Superior temporal gyrus (tissue), 1 donor: ENCODE data around the gene ZBTB5.
A peak's percentile ranks its signal among the peaks of the same experiment; 100 is the strongest.
"Not testable (repeated sequence)": the region's sequence is repeated elsewhere in the genome, so short reads cannot be mapped to it uniquely, and the experiment has no call there.

Experiments used
- DNase-seq: peaks from one replicate; pipeline ENCODE4 v3.0.0-alpha.2; 2016; ENCODE audit errors: extremely low spot score

ZBTB5 gene

GRCh38 chr9:37449862-37450632 lies 15.2 kb downstream of the ZBTB5 start:
- DNase-seq: peak; percentile 87

GRCh38 chr9:37447111-37447510 lies 18.1 kb downstream of the ZBTB5 start:
- no peak for DNase-seq

DNA sequence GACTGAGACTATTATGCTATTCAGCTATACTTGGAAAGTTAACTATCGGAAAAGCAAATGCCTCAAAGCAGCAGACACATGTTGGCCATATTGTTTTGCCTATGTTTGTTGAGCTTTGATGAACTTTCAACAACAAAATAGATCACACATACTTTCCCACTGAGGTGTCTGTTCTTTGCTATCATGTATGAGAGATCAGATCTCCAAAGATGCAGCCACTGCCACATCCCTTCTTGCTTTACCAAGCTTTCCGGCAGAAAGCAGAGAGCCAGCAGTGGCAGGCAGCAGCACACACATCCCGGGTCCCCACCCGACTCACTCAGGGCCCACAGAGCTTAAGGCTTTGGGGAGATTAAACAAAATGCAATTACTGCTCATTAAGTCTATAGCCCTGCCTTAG lies 18.8 kb downstream of the ZBTB5 start:
- DNase-seq: no peak

GRCh38 chr9:37445832-37446231 lies 19.4 kb downstream of the ZBTB5 start:
- no peak for DNase-seq

DNA sequence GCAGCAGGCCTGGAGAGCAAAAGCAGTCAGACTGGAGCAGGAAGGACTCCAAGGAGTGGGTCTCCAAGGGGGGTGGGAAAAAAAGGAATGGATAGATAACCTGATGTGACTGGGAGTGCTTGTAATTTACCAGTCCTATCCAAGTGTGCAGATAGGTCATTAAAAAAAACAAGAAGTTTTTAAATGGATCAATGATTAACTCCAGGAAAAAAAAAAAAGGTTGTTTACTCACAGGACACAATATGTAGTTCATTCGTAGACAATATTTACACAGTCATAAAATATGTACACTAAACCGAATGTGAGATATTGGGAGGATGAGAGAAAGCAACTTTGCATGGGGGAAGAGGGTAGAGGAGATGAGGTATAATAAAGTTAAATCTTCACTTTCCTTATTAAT lies 20.4 kb downstream of the ZBTB5 start:
- no peak for DNase-seq

- no peak for DNase-seq
Measured at GRCh38 chr9:37443566-37443965, 21.7 kb downstream of the ZBTB5 start.

DNA sequence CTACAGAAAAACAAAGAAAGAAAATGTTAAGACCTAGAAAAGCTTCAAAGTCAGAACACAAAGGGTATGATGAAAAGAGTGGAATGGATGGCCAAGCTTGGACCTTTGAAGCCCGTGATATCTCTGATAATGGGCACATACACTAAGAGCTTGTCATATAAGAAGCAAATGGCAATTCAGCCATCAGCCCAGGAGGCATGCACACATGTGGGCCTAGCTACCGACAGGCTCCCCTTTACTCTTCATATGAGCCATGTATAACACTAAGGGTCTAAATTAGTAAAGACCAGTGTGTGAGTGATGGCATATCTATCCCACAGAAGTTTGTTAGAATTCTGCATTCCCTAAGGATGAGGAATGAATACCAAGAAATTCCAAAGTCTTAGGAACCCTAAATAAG lies 22.7 kb downstream of the ZBTB5 start:
- no peak for DNase-seq

DNA sequence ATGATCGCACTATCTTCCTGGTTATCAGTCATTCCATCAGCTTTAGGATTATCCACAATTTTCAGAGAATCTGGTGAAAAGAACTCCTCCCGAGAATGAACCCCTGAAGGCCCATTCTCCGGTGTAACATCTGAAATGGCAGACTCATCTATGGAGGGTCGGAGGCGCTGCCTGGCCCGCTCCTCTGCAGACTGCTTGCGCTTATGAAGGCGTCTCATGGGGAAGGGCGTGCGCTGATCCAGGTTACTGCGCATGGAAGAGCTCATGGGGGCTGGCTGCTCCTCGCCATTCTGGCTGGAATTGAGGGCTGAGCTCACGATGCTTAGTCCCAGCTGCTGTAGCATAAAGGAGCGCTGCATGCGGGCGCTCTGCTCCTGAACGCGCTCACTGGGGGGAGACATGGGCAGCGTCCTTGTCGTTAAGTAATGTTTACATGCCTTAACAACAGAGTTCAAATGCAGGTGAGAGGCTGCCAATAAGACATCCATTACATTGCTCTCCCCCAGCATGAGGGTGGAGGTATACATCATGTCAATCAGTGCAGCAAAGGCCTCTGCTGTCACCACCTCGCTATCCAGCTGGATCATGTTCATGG lies 23.4 kb downstream of the ZBTB5 start:
- no peak for DNase-seq

DNA sequence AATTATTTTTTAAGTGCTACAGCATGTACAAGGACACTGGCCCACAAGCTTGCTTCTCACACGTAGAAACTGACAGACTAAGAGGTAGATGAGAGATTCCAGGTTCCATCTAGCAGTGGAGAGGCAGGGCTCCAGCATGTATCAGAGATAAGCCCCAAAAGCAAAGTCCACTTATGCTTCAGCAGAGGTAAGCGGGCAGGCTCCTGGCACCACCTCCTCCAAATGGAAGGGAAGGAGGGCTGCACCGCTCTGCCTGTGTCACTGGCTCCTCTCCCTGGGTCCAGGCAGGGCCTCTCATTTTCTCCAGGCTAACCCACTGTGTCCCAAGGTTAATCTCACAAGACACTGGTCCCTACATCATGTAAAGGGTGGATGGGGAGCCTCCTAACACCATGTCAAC lies 26.9 kb downstream of the ZBTB5 start:
- no peak for DNase-seq

DNA sequence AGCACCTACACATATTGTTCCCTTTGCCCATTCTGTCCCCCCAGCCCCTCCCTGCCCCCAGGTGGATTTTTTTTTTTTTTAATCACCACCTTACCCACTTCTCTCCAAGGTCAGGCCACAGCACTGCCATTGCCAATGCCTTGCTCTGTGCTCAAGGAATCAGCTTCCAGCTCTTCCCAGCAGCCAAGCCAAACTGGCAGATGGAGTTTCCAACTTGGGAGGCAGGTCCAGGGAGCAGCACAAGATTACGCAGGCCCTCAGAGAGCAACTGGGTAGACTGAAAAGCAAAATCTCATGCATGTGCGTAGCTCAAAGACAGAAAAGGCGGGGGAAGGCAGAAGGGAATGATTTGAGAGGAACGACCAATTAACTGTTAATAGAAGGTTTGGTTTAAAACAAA lies 27.6 kb downstream of the ZBTB5 start:
- no peak for DNase-seq

DNA sequence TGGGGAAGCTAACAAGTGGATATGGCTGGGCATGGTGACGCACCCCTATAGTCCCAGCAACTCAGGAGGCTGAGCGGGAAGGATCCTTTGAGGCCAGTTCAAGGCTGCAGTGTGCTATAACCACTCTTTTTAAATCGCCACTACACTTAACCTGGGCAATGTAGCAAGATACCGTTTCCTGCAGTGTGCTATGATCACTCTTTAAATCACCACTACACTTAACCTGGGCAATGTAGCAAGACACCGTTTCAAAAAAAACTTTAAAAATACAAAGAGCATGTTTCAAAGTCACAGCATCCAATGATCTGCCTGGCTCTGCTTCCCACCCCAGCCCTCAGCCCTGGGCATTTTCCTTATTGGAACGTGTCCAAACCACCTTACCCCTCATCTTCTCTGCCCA lies 28.2 kb downstream of the ZBTB5 start:
- DNase-seq: no peak

DNA sequence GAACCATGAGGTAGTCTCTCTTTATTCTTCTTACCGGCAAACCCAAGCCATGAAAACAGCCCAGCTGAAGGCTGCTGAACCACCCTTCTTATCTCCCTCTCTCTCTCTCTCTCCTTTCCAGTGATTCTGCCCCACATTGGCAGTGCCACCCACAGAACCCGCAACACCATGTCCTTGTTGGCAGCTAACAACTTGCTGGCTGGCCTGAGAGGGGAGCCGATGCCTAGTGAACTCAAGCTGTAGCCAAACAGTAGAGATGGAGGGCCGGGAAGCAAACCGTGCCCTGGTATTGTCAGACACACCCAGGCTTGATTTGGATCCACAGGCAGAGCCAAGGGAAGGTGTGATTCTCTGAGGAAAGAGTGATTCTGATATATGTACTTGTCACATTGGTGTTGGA lies 28.7 kb downstream of the ZBTB5 start:
- peak; percentile 32 for DNase-seq

DNA sequence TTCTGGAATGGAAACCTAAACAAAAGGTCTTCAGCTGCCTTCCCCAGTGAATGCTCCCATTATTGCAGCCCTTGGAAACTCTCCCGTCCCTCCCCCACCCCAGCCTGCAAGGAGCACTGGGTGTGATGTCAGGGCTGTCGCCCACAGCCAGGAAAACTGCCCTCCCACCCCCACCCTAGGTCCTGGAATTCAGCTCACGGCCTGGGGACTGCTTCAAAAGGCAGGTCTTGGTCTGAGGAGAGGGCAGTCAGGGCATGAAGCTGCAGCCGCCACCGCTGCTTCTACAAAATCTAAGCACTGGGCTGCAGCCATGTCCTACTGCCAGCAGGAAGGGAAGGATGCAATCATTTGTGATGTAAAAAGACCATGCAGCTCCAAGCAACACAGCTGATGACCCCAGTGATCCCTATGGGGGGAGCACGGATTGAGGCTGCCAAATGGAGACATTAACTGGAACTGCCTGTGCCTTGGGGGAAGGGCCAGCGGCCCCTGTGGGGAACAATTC lies 31.3 kb downstream of the ZBTB5 start:
- peak; percentile 92 for DNase-seq

- no peak for DNase-seq
Measured at GRCh38 chr9:37432020-37432419, 33.2 kb downstream of the ZBTB5 start.

DNA sequence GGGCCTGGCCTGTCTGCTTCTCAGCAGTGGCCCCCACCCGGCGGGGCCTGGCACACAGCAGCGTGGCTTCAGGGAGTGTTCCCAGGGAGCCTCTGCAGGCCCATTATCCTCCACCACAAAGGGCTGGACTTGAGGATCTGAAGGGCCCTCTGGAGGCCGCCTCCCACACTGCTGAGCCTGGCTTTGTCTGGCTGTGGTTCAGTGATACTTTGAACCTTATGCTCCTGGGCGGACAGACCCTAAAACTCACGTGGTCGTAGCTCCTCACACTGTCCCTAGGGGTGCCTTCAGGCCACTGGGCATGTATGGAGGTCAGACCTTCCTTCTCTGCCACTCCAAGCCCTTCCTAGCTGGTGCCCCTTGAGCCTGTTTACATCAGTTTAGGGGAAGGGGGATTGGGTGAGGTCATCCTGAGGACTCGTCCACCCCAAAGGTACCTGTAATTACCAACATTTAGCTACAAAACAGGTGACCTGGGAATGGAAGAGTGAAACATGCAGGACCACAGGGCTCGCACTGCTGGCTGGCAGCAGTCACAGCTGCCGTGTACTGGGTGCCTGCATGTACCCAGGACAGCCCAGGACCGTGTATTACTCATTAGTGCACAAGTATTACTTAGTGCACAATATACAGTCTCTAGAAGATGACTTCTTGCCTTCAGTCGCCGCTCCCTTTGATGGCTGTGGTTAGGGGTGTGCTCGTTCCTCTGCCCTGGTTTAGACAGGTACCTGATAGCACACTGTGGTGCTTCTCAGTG lies 34.2 kb downstream of the ZBTB5 start:
- peak; percentile 86 for DNase-seq

GRCh38 chr9:37429441-37430285 lies 35.6 kb downstream of the ZBTB5 start:
- DNase-seq: no peak

- no peak for DNase-seq
Measured at GRCh38 chr9:37428345-37428744, 36.9 kb downstream of the ZBTB5 start.

GRCh38 chr9:37426846-37427245 lies 38.4 kb downstream of the ZBTB5 start:
- DNase-seq: no peak

GRCh38 chr9:37426431-37426830 lies 38.8 kb downstream of the ZBTB5 start:
- not testable (repeated sequence) for DNase-seq

DNA sequence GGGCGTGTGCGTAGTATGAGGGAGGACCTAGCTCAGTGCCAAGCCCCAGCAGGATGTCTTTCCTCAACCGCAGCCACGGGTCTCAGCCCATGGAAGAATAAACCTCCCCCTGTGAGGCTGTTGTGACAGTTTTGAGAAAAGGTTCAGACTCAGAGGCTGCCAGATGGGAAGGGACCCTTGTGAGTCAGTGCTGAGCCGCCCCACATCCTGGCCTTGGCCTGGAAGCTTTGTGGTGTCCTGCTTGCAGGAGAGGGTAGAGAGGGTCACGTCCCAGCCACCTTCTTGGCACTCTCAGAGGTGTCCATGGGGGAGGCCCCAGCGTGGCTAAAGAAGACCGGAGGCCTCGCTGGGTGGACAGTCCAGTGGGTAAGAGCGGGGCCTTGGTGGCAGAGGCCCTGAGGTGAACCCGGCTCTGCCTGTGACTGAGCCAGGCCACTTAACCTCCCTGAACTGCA lies 39.9 kb downstream of the ZBTB5 start:
- DNase-seq: no peak

DNA sequence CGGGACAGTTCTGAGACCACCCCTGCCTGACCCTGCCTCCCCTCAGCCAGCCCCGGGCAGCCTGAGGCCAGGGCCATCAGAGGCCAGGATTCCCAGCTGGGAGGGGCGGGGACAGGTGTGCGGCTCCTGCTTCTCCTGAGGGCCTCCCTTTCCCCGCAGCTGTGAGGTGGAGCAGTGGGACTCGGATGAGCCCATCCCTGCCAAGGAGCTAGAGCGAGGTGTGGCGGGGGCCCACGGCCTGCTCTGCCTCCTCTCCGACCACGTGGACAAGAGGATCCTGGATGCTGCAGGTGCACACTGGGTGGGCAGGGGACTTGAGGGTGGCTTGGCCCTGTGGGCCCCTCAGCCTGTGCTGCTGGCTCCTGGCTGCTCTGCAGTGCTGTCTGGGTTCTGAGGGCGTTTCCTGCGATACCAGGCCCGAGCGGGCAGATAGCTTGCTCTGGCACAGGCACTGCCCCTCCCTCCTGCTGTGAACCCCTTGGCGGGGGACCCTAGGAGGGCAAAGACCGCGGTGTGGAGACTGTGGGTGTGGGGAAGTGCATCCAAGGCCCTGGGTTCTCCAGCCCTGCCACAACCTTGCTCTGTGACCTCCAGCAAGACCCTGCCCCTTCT lies 40.5 kb downstream of the ZBTB5 start:
- DNase-seq: no peak
